ENCODE results near the gene OLFM4. TPM values are rescaled to one million over a fixed set of nuclear protein-coding genes. Genes with fewer than 3 reads are reported as not detected.

OLFM4 gene
- polyA plus RNA-seq, 3 donors = not detected

DNA sequence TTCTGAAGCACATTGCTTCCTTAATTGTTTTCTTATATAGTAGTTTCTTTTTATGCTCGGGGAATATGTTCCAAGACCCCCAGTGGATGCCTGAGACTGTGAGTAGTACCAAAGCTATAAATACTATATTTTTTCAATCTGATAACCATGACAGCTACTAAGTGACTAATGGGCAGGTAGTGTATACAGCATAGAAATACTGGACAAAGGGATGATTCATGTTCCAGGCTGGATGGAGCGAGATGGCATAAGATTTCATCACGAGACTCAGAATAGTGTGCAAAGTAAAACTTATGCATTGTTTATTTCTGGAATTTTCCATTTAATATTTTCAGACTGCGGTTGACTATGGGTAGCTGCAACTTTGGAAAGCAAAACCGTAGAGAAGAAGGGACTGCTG, 47.9 kb upstream of the OLFM4 start:
- Mint-ChIP-seq H3K9me3 (peaks cover 0 to 2% (median 0%) of the 10 kb centered on the region in 7 donors), H3K27ac (no peak overlapping the region), H3K4me1 (no peaks in the 10 kb centered on the region), H3K27me3 (ENCODE audit: low read depth in 3 of 3) (peaks cover 0 to 4% (median 2%) of the 10 kb centered on the region in 3 donors), H3K4me3 (peak overlapping the region in 1 of 2 donors; percentile 28), H3K36me3 (no peaks in the 10 kb centered on the region)
- H3K36me3 ChIP-seq (replicated peaks in 1 of 2; ENCODE audit: control insufficient read depth in 1 of 2, insufficient read depth in 2 of 2, low read length in 2 of 2) = no peaks in the 10 kb centered on the region
- DNase-seq = no peak
- H3K4me1 ChIP-seq (ENCODE audit: control insufficient read depth in 1 of 2, insufficient read depth in 2 of 2, low read length in 2 of 2) = no peaks in the 10 kb centered on the region
- no peak overlapping the region for H3K4me3 ChIP-seq (replicated peaks in 1 of 3; ENCODE audit: low read depth in 2 of 3, low read length in 3 of 3)
- TF ChIP-seq, protein P1, sequence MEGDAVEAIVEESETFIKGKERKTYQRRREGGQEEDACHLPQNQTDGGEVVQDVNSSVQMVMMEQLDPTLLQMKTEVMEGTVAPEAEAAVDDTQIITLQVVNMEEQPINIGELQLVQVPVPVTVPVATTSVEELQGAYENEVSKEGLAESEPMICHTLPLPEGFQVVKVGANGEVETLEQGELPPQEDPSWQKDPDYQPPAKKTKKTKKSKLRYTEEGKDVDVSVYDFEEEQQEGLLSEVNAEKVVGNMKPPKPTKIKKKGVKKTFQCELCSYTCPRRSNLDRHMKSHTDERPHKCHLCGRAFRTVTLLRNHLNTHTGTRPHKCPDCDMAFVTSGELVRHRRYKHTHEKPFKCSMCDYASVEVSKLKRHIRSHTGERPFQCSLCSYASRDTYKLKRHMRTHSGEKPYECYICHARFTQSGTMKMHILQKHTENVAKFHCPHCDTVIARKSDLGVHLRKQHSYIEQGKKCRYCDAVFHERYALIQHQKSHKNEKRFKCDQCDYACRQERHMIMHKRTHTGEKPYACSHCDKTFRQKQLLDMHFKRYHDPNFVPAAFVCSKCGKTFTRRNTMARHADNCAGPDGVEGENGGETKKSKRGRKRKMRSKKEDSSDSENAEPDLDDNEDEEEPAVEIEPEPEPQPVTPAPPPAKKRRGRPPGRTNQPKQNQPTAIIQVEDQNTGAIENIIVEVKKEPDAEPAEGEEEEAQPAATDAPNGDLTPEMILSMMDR (IDR thresholded peaks at IDR 0.05) = no peak
- H3K79me2 ChIP-seq (ENCODE audit: insufficient read depth, low read length) = no peaks in the 10 kb centered on the region
- H3K9ac ChIP-seq (ENCODE audit: insufficient read depth, low read length, poor library complexity, severe bottlenecking) = no peak overlapping the region
- intact Hi-C loops (cut with micrococcal nuclease) = no loop called here
- no peak overlapping the region for H2AFZ ChIP-seq (ENCODE audit: insufficient read depth, low read depth, low read length, poor library complexity, severe bottlenecking)
- H3K9me3 ChIP-seq (replicated peaks in 1 of 2; ENCODE audit: control insufficient read depth in 1 of 2, insufficient read depth in 1 of 2, low read length in 2 of 2) = no peaks in the 10 kb centered on the region
- no peaks in the 10 kb centered on the region for H3K27me3 ChIP-seq (ENCODE audit: control insufficient read depth in 2 of 2, insufficient read depth in 2 of 2, low read length in 2 of 2)
- no peaks in the 10 kb centered on the region for H4K20me1 ChIP-seq (ENCODE audit: insufficient read depth, low read length)
- WGBS (ENCODE audit: insufficient coverage) = 100% methylated on average over 3 of the region's 5 CpGs
- H3K4me2 ChIP-seq (replicated peaks; ENCODE audit: extremely low read depth, low read length, poor library complexity, severe bottlenecking) = no peak overlapping the region
- no peak overlapping the region for H3K27ac ChIP-seq (ENCODE audit: low read depth in 1 of 2, low read length in 2 of 2)

DNA sequence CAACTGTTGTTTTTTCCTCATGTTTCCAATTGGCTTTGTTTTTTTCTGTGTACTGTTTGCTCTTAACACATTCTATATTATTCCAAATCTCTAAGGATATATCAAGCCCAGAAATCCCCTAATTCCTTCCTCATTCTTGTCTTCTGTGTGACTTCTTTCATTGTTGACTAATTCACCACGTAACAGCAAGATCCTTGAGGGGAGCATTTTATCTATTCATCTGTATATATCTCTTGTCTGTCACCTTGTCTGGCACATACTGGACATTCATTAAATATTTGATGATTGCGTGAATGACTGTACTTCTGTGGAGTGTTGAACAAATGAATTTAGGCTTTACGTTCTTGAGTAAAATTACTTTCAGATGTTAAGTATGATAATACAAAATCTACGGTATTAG, 44.8 kb upstream of the OLFM4 start:
- H3K4me3 ChIP-seq (replicated peaks in 1 of 3; ENCODE audit: low read depth in 2 of 3, low read length in 3 of 3) = no peak overlapping the region
- no peaks in the 10 kb centered on the region for H4K20me1 ChIP-seq (ENCODE audit: insufficient read depth, low read length)
- H3K9ac ChIP-seq (ENCODE audit: insufficient read depth, low read length, poor library complexity, severe bottlenecking) = no peak overlapping the region
- TF ChIP-seq, protein P1 (IDR thresholded peaks at IDR 0.05) = no peak
- H3K79me2 ChIP-seq (ENCODE audit: insufficient read depth, low read length) = no peaks in the 10 kb centered on the region
- no peak for DNase-seq
- no peaks in the 10 kb centered on the region for H3K36me3 ChIP-seq (replicated peaks in 1 of 2; ENCODE audit: control insufficient read depth in 1 of 2, insufficient read depth in 2 of 2, low read length in 2 of 2)
- Mint-ChIP-seq H3K9me3 (peaks cover 0 to 2% (median 0%) of the 10 kb centered on the region in 7 donors), H3K27me3 (ENCODE audit: low read depth in 3 of 3) (peaks cover 0 to 4% (median 0%) of the 10 kb centered on the region in 3 donors), H3K27ac (no peak overlapping the region), H3K36me3 (no peaks in the 10 kb centered on the region), H3K4me3 (no peak overlapping the region), H3K4me1 (no peaks in the 10 kb centered on the region)
- H3K27ac ChIP-seq (ENCODE audit: low read depth in 1 of 2, low read length in 2 of 2) = no peak overlapping the region
- no peak overlapping the region for H3K4me2 ChIP-seq (replicated peaks; ENCODE audit: extremely low read depth, low read length, poor library complexity, severe bottlenecking)
- H3K27me3 ChIP-seq (ENCODE audit: control insufficient read depth in 2 of 2, insufficient read depth in 2 of 2, low read length in 2 of 2) = no peaks in the 10 kb centered on the region
- no peaks in the 10 kb centered on the region for H3K9me3 ChIP-seq (replicated peaks in 1 of 2; ENCODE audit: control insufficient read depth in 1 of 2, insufficient read depth in 1 of 2, low read length in 2 of 2)
- no CpG with 5 or more reads among the region's 4 CpGs for WGBS (ENCODE audit: insufficient coverage)
- no peak overlapping the region for H2AFZ ChIP-seq (ENCODE audit: insufficient read depth, low read depth, low read length, poor library complexity, severe bottlenecking)
- no peaks in the 10 kb centered on the region for H3K4me1 ChIP-seq (ENCODE audit: control insufficient read depth in 1 of 2, insufficient read depth in 2 of 2, low read length in 2 of 2)
- intact Hi-C loops (cut with micrococcal nuclease) = no loop called here
